Endothelial cell of umbilical vein (primary cell): ENCODE results near the gene CELSR2. TPM values are rescaled to one million over a fixed set of nuclear protein-coding genes. Genes with fewer than 3 reads are reported as not detected.

Experiments used
- BruUV-seq: library from RNA; stranded (reverse); fragments of 400-500 nt; replicated peaks from 2 replicates; lab custom pipeline; 2021; lab: Mats Ljungman, UMichigan
- CTCF ChIA-PET: fragments of 300-600, 350-600 bp; sonication (Branson Sonifier 250); formaldehyde crosslinking; loops from one replicate; lab custom pipeline; 2021; ENCODE audit warnings: antibody characterized with exemption, inconsistent platforms; lab: Charles Lee
- POLR2A ChIA-PET: fragments of 300-600, 350-600 bp; sonication (Branson Sonifier 250); formaldehyde crosslinking; loops from one replicate; lab custom pipeline; 2021; ENCODE audit warnings: antibody characterized with exemption, inconsistent platforms; lab: Charles Lee
- DNase-seq: peaks from one replicate; pipeline ENCODE4 v3.0.0-alpha.2; 2011; ENCODE audit warnings: low read depth, low spot score
- FAIRE-seq: peaks from 2 replicates; lab custom pipeline; 2011; peaks lifted over from hg19 to GRCh38; lab: Jason Lieb, UNC
- H2AFZ ChIP-seq: 2 replicates; pipeline ENCODE4 v1.6.0; 2012; ENCODE audit warnings: low read depth, low read length, control low read depth, inconsistent platforms
- H3K27ac ChIP-seq: 2 replicates; pipeline ENCODE4 v1.5.1; 2011; ENCODE audit warnings: low read depth, mild to moderate bottlenecking, control low read depth, low read length, moderate library complexity; ENCODE audit not compliant: insufficient read depth
- H3K27me3 ChIP-seq, 2 experiments: 2 replicates each; pipeline versions ENCODE4 v1.6.0 to v1.6.1; 2011; ENCODE audit warnings: low read length in 2 of 2, mixed read lengths in 1 of 2; ENCODE audit not compliant: control insufficient read depth in 2 of 2, insufficient read depth in 2 of 2
- H3K36me3 ChIP-seq, 2 experiments: 2 replicates in 1 of 2; 3 replicates in 1 of 2; pipeline ENCODE4 v1.5.1; 2011; ENCODE audit warnings: low read length in 2 of 2, mild to moderate bottlenecking in 1 of 2, moderate library complexity in 1 of 2; ENCODE audit not compliant: control insufficient read depth in 2 of 2, insufficient read depth in 2 of 2; ENCODE audit errors: extremely low read depth in 1 of 2
- H3K4me1 ChIP-seq: 3 replicates; pipeline ENCODE4 v1.5.1; 2011; ENCODE audit warnings: mild to moderate bottlenecking, low read length; ENCODE audit not compliant: control insufficient read depth, insufficient read depth; ENCODE audit errors: extremely low read depth
- H3K4me2 ChIP-seq: 2 replicates; pipeline ENCODE4 v1.6.1; 2011; ENCODE audit warnings: low read length, control low read depth, mixed read lengths; ENCODE audit not compliant: insufficient read depth
- H3K4me3 ChIP-seq, 3 experiments: fragments of 200-600 bp in 1 of 3; sonication (generic), shearing (Covaris generic) in 1 of 3; replicated peaks in 1 of 3; 2 replicates each; pipeline ENCODE4 v1.5.1; 2011 to 2016; ENCODE audit warnings: control low read depth in 3 of 3, low read length in 3 of 3, mild to moderate bottlenecking in 2 of 3, inconsistent platforms in 1 of 3, low read depth in 1 of 3, moderate library complexity in 1 of 3; ENCODE audit not compliant: insufficient read depth in 1 of 3
- H3K79me2 ChIP-seq: 2 replicates; pipeline ENCODE4 v1.6.0; 2012; ENCODE audit warnings: low read length, inconsistent platforms; ENCODE audit not compliant: control insufficient read depth, insufficient read depth
- H3K9ac ChIP-seq: replicated peaks from 2 replicates; pipeline ENCODE3; 2011; ENCODE audit warnings: low read length, control low read depth; ENCODE audit not compliant: insufficient read depth; ENCODE audit errors: extremely low read depth
- H3K9me1 ChIP-seq: replicated peaks from 3 replicates; pipeline ENCODE4 v1.6.0; 2011; ENCODE audit warnings: mild to moderate bottlenecking, low read length; ENCODE audit not compliant: control insufficient read depth, insufficient read depth; ENCODE audit errors: extremely low read depth
- H3K9me3 ChIP-seq: replicated peaks from 2 replicates; pipeline ENCODE4 v1.5.1; 2012; ENCODE audit warnings: low read length, inconsistent platforms; ENCODE audit not compliant: control insufficient read depth, insufficient read depth
- H4K20me1 ChIP-seq: replicated peaks from 2 replicates; pipeline ENCODE3; 2011; ENCODE audit warnings: mild to moderate bottlenecking, low read length; ENCODE audit not compliant: control insufficient read depth, insufficient read depth; ENCODE audit errors: extremely low read depth
- EZH2 ChIP-seq: IDR thresholded peaks from 2 replicates; pipeline ENCODE4 v1.6.1; 2012; ENCODE audit warnings: borderline replicate concordance, low read depth, mild to moderate bottlenecking, moderate library complexity, low read length, inconsistent platforms; ENCODE audit not compliant: severe bottlenecking
- FOS ChIP-seq: IDR thresholded peaks from 2 replicates; pipeline ENCODE4 v1.6.1; 2011; ENCODE audit warnings: mild to moderate bottlenecking, low read length, moderate library complexity, borderline replicate concordance; ENCODE audit not compliant: insufficient read depth
- GATA2 ChIP-seq: IDR thresholded peaks from 2 replicates; pipeline ENCODE4 v1.7.0; 2011; ENCODE audit warnings: low read depth, mild to moderate bottlenecking, moderate library complexity, mixed read lengths, low read length; ENCODE audit not compliant: insufficient read length, insufficient read depth
- MYC ChIP-seq: IDR thresholded peaks from one replicate; pipeline ENCODE4 v1.6.1; 2011; ENCODE audit warnings: mild to moderate bottlenecking, low read depth, low read length
- POLR2A ChIP-seq: IDR thresholded peaks from 2 replicates; pipeline ENCODE4 v1.6.1; 2012; ENCODE audit warnings: low read depth, mild to moderate bottlenecking, control low read depth, low read length
- POLR2AphosphoS5 ChIP-seq: IDR thresholded peaks from 2 replicates; pipeline ENCODE4 v1.6.1; 2012; ENCODE audit warnings: low read depth, mild to moderate bottlenecking, control low read depth, low read length, moderate library complexity; ENCODE audit not compliant: insufficient read depth
- dilution Hi-C: fragments of 300-500 bp; cut with MboI; formaldehyde crosslinking; loops from one replicate; pipeline ENCODE4 v1.15.0; 2019; ENCODE audit warnings: low sequenced_read_pairs; ENCODE audit not compliant: extremely low pct_ligation_motif_present
- intact Hi-C: fragments of 100-400 bp; cut with micrococcal nuclease; formaldehyde crosslinking; loops from one replicate; pipeline ENCODE4 v1.10.0; 2022
- polyA plus RNA-seq, 4 experiments: library from polyadenylated mRNA; depleted of rRNA in 3 of 4; stranded (reverse) in 3 of 4; unstranded in 1 of 4; fragments of >200 nt; gene quantifications; 2 replicates each; pipeline versions ENCODE4 v1.2.1 to v1.2.3, GENCODE V29; 2011 to 2012; ENCODE audit warnings: missing spikeins in 1 of 4
- total RNA-seq: library from RNA; stranded (reverse); gene quantifications from 2 replicates; pipeline ENCODE4 v1.2.3, GENCODE V29; 2021
- TF ChIP-seq, protein P1 (sequence below): IDR thresholded peaks from 2 replicates; pipeline ENCODE4 v1.6.1; 2011; ENCODE audit not compliant: insufficient read depth, insufficient read length
- TF ChIP-seq, protein P2 (sequence below), 2 donors: IDR thresholded peaks; 1 replicate in 1 of 2; 2 replicates in 1 of 2; pipeline ENCODE4 v1.5.1; 2011; ENCODE audit warnings: low read length in 2 of 2, mild to moderate bottlenecking in 2 of 2, moderate library complexity in 2 of 2, control low read depth in 1 of 2, inconsistent platforms in 1 of 2, low read depth in 1 of 2; ENCODE audit not compliant: insufficient read depth in 1 of 2; ENCODE audit errors: extremely low read depth in 1 of 2

Gene CELSR2
- total and polyA plus RNA-seq, 2 donors (not counting 3 experiments of a cell fraction or from before 2014, with no cell fraction given), result 0.90 to 1.4 TPM

DNA sequence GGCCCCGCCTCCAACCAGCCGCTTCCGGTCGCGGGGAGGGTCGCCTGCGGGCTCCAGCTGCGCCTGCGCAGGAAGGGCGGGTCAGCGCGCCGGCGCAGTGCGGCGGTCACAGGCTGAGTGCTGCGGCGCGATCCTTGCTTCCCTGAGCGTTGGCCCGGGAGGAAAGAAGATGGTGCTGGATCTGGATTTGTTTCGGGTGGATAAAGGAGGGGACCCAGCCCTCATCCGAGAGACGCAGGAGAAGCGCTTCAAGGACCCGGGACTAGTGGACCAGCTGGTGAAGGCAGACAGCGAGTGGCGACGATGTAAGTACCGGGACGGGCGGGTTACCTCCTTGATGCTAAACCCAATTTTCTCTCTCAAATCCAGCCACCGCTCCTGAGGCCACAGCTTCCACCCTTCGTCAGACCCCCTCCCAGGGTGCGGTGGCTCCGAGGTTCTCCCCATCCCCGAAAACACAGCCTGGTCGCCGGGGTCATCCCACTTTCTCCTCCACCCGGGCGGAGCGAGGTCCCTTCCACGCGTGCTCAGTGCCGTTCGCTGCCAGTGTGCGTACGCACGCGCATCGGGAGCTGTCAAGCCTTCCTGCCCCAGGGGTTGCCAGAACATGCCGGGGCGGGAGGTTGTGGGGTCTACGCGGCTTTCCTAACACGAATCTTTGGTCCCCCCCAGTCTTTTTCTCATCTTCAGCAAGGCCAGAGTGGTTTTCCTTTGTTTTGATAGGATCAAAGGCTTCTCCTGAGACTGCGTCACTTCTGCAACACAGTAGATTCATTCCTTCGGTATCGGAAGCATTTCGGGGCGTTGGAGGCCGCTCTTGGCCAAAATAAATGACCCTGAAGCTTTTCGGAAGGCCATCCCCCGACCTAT lies 35.3 kb upstream of the CELSR2 start, which contains the start of gene SARS1:
Gene SARS1, plus strand, starts transcription at position 95 of the 870 bp plus-strand sequence. Its CDS starts 75 bp downstream, at position 170.
- H3K9me3 ChIP-seq, result no peaks in the 10 kb centered on the region
- H2AFZ ChIP-seq, result peak within 1 kb of the TSS; percentile 88
- H3K9me1 ChIP-seq, result no peaks in the 10 kb centered on the region
- peaks cover 8% of the 10 kb centered on the region for H4K20me1 ChIP-seq
- peak within 1 kb of the TSS; percentile 55 to 100 (median 94) for H3K4me3 ChIP-seq
- FAIRE-seq (peak; percentile 83), DNase-seq (peak; percentile 91)
- intact Hi-C loops, result loop anchor here (1.0 kb wide), 1 partner anchor 17 kb away; no protein-coding TSS in a partner anchor
- CTCF ChIA-PET, result interaction anchor here (1.0 to 2.6 kb wide), 11 partner anchors 12 to 186 kb away, joined by 3 to 21 read pairs (median 6); a partner anchor contains a TSS
- peak within 1 kb of the TSS; percentile 87 for H3K9ac ChIP-seq
- peak within 1 kb of the TSS; percentile 76 for H3K27ac ChIP-seq
- H3K79me2 ChIP-seq, result peaks cover 47% of the 10 kb centered on the region
- BruUV-seq, result TSS peak; percentile 89
- H3K36me3 ChIP-seq, result peaks cover 0 to 3% of the 10 kb centered on the region in 2 experiments
- dilution Hi-C loops, result no loop called here
- POLR2A ChIA-PET, result interaction anchor here (1.0 kb wide), 1 partner anchor 13 kb away, joined by 3 read pairs; no protein-coding TSS in a partner anchor
- H3K27me3 ChIP-seq, result peaks cover 0 to 2% of the 10 kb centered on the region in 2 experiments
- peaks cover 20% of the 10 kb centered on the region for H3K4me1 ChIP-seq
- H3K4me2 ChIP-seq, result peak within 1 kb of the TSS; percentile 98
- peak; percentile 86 for TF ChIP-seq POLR2AphosphoS5
- no peak for TF ChIP-seq GATA2
- TF ChIP-seq MYC, result peak; percentile 72
- no peak for TF ChIP-seq FOS
- peak; percentile 88 for TF ChIP-seq POLR2A
- no peak for TF ChIP-seq EZH2
- TF ChIP-seq, protein P1, sequence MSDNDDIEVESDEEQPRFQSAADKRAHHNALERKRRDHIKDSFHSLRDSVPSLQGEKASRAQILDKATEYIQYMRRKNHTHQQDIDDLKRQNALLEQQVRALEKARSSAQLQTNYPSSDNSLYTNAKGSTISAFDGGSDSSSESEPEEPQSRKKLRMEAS, result peak; percentile 51
- TF ChIP-seq, protein P2, sequence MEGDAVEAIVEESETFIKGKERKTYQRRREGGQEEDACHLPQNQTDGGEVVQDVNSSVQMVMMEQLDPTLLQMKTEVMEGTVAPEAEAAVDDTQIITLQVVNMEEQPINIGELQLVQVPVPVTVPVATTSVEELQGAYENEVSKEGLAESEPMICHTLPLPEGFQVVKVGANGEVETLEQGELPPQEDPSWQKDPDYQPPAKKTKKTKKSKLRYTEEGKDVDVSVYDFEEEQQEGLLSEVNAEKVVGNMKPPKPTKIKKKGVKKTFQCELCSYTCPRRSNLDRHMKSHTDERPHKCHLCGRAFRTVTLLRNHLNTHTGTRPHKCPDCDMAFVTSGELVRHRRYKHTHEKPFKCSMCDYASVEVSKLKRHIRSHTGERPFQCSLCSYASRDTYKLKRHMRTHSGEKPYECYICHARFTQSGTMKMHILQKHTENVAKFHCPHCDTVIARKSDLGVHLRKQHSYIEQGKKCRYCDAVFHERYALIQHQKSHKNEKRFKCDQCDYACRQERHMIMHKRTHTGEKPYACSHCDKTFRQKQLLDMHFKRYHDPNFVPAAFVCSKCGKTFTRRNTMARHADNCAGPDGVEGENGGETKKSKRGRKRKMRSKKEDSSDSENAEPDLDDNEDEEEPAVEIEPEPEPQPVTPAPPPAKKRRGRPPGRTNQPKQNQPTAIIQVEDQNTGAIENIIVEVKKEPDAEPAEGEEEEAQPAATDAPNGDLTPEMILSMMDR (IDR thresholded peaks at IDR 0.05; ENCODE audit: extremely low read depth in 1 of 2, insufficient read depth in 1 of 2, low read depth in 1 of 2, low read length in 2 of 2), result no peak
